Retinal pigment epithelial cell (primary cell): Measurements from ENCODE around the gene TRIM27.
"Not testable (repeated sequence)": the region's sequence is repeated elsewhere in the genome, so short reads cannot be mapped to it uniquely, and the experiment has no call there.

ENCODE experiments used
- DNase-seq: peaks from one replicate; pipeline ENCODE4 v3.0.0-alpha.2; 2010; ENCODE audit warnings: low read depth
- H3K4me3 ChIP-seq: 2 replicates; pipeline ENCODE4 v1.5.1; 2011; ENCODE audit warnings: mild to moderate bottlenecking, low read length, control low read depth, moderate library complexity
- TF ChIP-seq, protein P1 (sequence below): conservative IDR thresholded peaks from 2 replicates; pipeline ENCODE4 v1.5.1; 2011; ENCODE audit warnings: low read depth, low read length, control low read depth, inconsistent platforms

Gene TRIM27, protein sequence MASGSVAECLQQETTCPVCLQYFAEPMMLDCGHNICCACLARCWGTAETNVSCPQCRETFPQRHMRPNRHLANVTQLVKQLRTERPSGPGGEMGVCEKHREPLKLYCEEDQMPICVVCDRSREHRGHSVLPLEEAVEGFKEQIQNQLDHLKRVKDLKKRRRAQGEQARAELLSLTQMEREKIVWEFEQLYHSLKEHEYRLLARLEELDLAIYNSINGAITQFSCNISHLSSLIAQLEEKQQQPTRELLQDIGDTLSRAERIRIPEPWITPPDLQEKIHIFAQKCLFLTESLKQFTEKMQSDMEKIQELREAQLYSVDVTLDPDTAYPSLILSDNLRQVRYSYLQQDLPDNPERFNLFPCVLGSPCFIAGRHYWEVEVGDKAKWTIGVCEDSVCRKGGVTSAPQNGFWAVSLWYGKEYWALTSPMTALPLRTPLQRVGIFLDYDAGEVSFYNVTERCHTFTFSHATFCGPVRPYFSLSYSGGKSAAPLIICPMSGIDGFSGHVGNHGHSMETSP

DNA sequence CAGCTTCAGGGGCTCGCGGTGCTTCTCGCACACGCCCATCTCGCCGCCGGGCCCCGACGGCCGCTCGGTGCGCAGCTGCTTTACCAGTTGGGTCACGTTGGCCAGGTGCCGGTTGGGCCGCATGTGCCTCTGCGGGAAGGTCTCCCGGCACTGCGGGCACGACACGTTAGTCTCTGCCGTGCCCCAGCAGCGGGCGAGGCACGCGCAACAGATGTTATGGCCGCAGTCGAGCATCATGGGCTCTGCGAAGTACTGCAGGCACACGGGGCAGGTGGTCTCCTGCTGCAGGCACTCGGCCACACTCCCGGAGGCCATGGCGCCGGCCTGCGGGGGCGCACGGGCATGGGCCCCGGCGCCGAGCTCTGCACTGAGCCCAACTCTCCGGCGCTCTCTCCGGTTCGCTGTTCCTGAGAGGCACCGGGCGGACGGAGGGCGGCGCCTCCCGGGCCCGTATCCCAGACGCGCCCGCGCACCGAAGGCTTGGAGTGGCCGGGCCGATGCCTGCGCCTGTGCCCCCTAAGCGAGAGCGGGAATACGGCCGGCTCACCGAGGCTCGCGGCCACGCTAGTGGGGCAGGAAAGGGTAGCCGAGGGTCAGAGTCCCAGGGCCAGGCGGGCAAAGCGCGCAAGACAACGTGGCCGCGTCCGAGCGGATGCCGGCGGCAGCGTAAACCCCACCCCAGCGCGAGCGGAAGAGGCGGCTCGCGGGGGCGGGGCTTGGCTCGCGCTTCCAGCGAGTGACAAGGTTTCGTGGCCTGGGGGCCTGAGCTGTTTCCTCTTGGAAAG is at the start of gene TRIM27:
Gene TRIM27 (minus strand): TSS at position 668 of the 785 bp plus-strand sequence. CDS start 353 bp downstream, at position 315.
- DNase-seq: no peak
- H3K4me3 ChIP-seq: peak within 1 kb of the TSS; percentile 95
- TF ChIP-seq, protein P1, sequence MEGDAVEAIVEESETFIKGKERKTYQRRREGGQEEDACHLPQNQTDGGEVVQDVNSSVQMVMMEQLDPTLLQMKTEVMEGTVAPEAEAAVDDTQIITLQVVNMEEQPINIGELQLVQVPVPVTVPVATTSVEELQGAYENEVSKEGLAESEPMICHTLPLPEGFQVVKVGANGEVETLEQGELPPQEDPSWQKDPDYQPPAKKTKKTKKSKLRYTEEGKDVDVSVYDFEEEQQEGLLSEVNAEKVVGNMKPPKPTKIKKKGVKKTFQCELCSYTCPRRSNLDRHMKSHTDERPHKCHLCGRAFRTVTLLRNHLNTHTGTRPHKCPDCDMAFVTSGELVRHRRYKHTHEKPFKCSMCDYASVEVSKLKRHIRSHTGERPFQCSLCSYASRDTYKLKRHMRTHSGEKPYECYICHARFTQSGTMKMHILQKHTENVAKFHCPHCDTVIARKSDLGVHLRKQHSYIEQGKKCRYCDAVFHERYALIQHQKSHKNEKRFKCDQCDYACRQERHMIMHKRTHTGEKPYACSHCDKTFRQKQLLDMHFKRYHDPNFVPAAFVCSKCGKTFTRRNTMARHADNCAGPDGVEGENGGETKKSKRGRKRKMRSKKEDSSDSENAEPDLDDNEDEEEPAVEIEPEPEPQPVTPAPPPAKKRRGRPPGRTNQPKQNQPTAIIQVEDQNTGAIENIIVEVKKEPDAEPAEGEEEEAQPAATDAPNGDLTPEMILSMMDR: no peak

DNA sequence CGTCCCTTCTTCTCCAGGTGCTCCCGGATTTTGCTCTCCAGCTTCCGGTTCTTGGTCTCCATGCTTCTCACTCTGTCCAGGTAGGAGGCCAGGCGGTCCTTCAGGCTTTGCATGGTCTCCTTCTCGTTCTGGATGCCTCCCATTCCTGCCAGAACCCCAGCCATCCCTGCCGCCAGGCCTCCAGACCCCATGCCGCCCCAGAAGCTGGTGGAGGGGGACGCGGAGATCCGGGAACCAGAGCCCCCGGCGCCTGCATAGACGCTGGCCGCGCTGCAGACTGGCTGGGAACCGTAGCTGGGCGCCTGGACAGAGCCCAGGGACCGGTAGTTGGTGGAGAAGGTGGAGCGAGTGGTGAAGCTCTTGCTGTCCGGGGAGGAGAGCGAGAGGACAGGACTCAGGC is 46.3 kb upstream of the TRIM27 start:
- H3K4me3 ChIP-seq, DNase-seq: not testable (repeated sequence)

DNA sequence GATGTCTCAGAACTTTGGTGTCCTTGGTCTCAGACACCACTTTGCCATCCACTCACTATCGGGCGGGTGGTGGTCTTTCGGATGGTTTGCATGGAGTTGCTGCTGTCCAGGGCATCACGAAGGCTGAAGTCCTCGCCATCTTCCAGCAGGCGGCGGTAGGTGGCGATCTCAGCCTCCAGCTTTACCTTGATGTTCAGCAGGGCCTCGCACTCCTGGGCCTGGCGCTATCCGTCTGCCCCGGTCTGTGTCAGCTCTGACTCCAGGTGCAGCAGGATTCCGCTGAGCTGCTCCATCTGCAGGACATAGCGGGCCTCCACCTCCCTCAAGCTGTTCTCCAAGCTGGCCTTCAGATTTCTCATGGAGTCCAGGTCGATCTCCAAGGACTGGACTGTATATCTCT is 45.3 kb upstream of the TRIM27 start:
- TF ChIP-seq, protein P1: no peak
- no peak overlapping the region for H3K4me3 ChIP-seq
- no peak for DNase-seq

DNA sequence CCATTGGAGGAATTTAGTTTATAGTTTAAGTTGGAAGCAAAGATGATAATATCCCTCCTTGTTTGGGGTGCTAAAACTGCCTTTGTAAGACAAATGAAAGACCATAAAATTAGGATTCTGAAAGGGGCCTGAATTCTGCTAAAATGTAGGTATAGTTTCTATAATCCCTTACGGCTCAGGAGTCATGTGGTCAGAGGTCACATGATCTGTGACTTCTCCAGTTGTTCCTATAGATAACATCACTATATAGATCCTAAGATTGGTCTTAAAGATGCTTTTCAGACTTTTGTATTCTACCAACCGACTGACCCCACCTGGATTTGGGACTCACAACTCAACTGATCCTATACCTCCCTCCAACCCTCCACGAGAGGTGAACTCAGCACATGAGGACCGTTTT is 44.7 kb upstream of the TRIM27 start:
- no peak for DNase-seq
- no peak overlapping the region for H3K4me3 ChIP-seq
- TF ChIP-seq, protein P1: no peak

DNA sequence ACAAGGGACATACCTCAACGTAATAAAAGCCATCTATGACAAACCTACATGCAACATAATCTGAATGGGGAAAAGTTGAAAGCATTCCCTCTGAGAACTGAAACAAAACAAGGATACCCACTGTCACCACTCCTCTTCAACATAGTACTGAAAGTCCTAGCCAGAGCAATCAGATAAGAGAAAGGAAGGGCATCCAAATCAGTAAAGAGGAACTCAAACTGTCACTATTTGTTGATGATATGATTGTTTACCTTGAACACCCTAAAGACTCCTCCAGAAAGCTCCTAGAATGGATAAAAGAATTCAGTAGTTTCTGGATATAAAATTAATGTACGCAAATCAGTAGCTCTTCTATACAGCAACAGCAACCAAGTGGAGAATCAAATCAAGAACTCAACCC is 41.9 kb upstream of the TRIM27 start:
- TF ChIP-seq, protein P1: no peak
- no peak overlapping the region for H3K4me3 ChIP-seq
- DNase-seq: no peak

DNA sequence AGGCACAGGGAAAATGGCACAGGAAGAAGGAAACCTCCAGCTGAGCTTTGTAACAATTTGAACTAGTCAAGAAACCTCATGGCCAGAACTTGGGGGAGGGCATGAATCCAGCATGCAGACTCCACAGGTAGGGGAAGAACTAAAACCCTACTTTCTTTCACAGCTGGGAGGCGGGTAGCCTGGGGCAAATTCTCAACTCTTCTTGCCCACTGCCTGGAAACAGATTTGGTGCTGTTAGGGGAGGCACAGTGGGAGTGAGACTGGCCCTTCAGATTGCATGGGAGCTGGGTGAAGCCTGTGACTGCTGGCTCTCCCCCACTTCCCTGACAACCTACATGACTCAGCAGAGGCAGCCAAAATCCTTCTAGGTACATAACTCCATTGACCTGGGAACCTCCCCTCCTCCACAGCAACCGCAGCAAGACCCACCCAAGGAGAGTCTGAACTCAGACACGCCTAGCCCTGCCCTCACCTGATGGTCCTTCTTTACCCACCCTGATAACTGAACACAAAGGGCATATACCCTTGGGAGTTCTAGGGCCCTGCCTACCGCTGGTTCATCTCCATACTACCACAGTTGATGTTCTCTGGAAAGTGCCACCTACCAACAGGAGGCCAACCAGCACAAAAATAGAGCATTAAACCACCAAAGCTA is 37.2 kb upstream of the TRIM27 start:
- TF ChIP-seq, protein P1: no peak
- no peak overlapping the region for H3K4me3 ChIP-seq
- no peak for DNase-seq

DNA sequence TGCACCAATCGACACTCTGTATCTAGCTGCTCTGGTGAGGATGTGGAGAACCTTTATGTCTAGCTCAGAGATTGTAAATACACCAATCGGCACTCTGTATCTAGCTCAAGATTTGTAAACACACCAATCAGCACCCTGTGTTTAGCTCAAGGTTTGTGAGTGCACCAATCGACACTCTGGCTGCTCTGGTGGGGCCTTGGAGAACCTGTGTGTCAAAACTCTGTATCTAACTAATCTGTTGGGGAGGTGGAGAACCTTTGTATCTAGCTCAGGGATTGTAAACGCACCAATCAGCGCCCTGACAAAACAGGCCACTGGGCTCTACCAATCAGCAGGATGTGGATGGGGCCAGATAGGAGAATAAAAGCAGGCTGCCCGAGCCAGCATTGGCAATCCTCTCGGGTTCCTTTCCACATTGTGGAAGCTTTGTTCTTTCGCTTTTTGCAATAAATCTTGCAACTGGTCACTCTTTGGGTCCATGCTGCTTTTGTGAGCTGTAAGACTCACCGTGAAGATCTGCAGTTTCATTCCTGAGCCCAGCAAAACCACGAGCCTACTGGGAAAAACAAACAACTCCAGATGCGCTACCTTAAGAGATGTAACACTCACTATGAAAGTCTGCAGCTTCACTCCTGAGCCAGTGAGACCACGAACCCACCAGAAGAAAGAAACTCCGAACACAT is 34.9 kb upstream of the TRIM27 start:
- DNase-seq, H3K4me3 ChIP-seq: not testable (repeated sequence)

DNA sequence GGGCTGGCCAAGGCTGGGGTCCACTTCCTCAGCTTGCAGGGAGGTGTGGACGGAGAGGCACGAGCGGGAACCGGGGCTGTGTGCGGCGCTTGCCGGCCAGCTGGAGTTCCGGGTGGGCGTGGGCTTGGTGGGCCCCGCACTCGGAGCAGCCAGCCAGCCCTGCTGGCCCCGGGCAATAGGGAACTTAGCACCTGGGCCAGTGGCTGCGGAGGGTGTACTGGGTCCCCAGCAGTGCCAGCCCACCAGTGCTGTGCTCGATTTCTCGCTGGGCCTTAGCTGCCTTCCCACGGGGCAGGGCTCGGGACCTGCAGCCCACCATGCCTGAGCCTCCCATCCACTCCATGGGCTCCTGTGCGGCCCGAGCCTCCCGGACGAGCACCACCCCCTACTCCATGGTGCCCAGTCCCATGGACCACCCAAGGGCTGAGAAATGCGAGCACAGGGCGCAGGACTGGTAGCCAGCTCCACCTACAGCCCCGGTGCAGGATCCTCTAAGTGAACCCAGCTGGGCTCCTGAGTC is 34.1 kb upstream of the TRIM27 start:
- DNase-seq: not testable (repeated sequence)

More for the DNA sequence above, 34.1 kb upstream of the TRIM27 start:
- H3K4me3 ChIP-seq: not testable (repeated sequence)
